GM21825 (cell line): ENCODE measurements around the gene PVR.
"Not testable (repeated sequence)": the region's sequence is repeated elsewhere in the genome, so short reads cannot be mapped to it uniquely, and the experiment has no call there.

ENCODE experiments used
- ATAC-seq: cut with Tn5 transposase; IDR thresholded peaks from one replicate; pipeline ENCODE4 v1.9.1; 2021; ENCODE audit warnings: mild to moderate bottlenecking, moderate library complexity; ENCODE audit not compliant: unreplicated experiment

PVR gene

GRCh38 chr19:44698492-44699201 lies 54.9 kb downstream of the PVR start, which contains the start of gene CEACAM16:
TSS of gene CEACAM16 (plus strand) at chr19:44699151. CDS start at chr19:44701457, 2,306 bp downstream.
- ATAC-seq = no peak

GRCh38 chr19:44700547-44700946 lies 56.8 kb downstream of the PVR start:
- no peak for ATAC-seq

DNA sequence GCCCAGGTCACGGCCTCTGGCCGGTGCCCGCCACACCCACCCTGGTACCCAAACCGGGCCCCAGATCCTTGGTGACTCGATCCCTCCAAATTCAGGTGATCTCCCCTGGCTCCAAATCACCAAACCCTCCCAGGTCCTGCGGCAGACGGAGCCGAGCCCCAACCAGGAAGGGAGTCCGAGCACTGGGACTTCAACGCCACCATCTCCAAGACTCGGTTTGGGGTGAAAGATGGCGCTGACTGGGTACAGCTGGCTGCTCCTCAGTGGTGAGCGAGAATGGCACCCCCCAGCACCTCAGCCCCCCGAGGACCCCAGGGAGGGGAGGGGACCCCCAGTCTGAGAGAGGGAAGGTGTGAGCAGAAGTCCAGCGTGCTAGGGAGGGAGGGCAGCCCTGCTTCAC lies 57.5 kb downstream of the PVR start:
- no peak for ATAC-seq

DNA sequence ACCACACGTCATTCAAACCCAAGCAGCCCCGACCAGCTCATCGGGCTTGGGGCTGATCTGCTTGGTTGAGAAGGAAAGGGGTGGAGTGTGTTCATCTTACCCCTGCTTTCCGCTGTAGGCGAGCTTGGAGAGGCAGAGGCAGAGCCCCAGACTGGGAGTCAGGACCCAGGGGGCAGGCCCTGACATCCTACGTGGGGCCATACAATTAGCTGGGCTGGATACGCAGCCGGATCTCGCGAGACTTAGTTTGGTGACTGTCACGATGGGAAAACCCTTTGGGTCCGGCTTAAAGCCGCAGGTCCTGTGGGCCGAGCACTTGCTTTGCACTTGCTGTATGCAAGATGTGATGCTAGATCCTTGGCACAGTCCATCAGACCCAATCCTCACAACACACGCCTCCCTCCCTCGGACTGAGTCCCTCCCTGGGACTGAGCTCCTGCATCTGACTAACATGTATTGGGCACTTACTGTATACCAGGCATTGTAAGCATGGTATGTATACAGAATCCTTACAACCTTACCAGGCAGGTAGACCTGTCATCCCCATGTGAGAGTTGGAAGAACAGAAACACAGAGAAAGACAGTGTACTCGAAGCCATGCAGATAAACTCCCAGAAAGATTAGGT lies 59.0 kb downstream of the PVR start:
- no peak for ATAC-seq

DNA sequence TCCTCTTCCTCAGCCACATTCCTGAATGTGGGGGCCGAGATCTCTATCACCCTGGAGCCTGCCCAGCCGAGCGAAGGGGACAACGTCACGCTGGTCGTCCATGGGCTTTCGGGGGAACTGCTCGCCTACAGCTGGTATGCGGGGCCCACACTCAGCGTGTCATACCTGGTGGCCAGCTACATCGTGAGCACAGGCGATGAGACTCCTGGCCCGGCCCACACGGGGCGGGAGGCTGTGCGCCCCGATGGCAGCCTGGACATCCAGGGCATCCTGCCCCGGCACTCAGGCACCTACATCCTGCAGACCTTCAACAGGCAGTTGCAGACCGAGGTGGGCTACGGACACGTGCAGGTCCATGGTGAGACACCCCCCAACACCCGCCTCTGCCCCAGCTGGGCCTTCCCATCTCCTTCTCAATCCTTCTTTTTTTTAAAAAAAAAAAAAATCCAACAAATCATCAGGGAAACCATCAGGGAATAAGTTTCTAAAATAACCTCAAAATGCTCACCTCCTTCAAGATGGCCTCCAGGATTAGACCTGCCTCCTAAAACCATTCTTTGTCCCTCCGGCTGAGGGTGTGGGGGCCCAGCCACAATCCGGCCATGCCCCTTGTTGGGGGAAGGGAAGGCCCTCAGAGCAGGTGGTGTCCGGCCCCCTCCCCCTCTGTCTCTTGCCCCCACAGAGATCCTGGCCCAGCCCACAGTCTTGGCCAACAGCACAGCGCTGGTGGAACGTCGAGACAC lies 59.8 kb downstream of the PVR start:
- no peak for ATAC-seq

DNA sequence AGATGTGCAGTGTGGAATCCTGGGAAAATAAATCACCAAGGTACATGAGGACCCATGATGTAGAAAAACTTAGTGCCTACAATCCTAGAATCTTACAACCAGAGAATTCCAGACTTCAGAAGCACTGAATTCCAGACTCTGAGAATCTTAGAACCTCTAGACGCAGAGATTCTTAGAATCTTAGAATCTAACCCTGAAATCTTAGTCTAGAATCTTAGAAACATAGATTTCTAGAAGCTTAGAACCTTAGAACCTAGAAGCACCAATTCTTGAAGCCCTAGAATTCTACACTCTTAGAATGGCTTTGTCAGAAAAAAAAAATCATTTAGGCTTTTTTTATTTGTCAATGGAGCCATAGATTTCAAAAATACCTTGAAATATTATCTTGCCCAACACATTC lies 61.3 kb downstream of the PVR start:
- ATAC-seq = no peak

GRCh38 chr19:44705502-44706010 lies 61.8 kb downstream of the PVR start:
- ATAC-seq = no peak

DNA sequence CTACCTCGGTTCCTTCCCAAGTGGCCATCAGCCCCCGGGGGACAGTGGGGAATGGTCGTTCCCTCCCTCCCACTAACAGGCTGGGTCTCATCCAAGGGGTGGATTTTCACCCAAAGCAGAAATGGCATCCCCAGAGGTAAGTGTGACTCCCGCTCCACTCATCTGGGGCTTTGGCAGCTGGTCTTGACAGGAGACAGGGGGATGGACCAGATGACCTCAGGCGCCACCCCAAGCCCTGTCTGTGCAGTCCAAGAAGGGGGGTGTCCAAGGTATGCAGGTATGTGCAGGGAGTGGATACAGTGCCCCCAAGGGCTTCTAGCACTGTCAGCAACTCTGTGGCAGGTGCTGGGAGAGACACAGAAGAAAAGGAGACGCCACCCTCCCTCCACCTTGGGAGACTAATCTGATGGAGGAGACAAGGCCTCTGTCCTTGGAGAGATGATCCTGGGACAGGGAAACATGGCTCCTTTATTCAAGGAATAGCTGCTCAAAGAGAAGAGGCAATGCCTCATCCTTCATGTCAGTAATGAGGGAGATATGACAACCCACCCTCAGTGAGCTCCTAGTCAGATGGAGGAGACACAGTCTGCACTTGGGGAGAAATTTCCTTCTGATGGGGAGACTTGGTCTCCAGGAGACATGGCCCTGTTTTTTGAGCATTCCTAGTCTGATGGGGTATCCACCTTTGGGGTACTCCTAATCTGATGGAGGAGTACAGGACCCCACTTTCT lies 63.0 kb downstream of the PVR start:
- ATAC-seq = no peak

DNA sequence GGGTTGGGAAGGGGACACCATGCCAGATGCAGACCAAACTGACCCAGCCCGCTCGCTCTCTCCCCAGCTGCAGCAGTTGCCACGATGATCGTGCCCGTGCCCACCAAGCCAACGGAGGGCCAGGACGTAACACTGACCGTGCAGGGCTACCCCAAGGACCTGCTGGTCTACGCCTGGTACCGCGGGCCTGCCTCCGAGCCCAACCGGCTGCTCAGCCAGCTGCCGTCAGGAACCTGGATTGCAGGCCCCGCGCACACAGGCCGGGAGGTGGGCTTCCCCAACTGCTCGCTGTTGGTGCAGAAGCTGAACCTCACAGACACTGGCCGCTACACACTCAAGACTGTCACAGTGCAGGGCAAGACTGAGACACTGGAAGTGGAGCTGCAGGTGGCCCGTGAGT lies 64.1 kb downstream of the PVR start:
- ATAC-seq = no peak

- ATAC-seq = no peak
These were observed 65.2 kb downstream of the PVR start for GRCh38 chr19:44708940-44709339.

GRCh38 chr19:44709434-44710266 lies 65.9 kb downstream of the PVR start:
- ATAC-seq = not testable (repeated sequence)

- ATAC-seq = no peak
These were observed 66.8 kb downstream of the PVR start for GRCh38 chr19:44710483-44710882.

- ATAC-seq = no peak
These were observed 69.3 kb downstream of the PVR start for GRCh38 chr19:44712864-44713515.
